Iris pigment epithelial cell (primary cell): ENCODE measurements around the gene TBC1D32.
"Not testable (repeated sequence)": the region's sequence is repeated elsewhere in the genome, so short reads cannot be mapped to it uniquely, and the experiment has no call there.

ENCODE experiments used
- DNase-seq: peaks from one replicate; pipeline ENCODE4 v3.0.0-alpha.2; 2011; ENCODE audit warnings: low read depth

TBC1D32 gene

DNA sequence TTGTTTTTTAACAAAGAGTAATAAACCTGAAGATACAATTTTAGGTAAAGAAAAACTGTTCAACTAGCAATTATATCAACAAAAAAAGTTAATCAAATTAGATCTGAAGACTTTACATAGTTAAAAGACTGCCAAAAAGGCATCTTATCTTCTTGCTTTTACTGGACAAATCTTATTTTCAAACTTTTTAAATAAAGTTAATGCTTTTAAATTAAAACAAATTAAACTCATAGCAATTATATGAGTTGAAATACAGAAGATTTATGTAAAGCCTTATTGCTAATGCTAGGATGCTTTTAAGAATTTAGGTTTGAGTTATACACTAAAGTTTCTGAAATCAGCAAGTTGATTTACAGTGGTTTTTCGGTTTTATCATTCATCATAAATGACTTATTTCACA is 227.3 kb downstream of the TBC1D32 start:
- no peak for DNase-seq

DNA sequence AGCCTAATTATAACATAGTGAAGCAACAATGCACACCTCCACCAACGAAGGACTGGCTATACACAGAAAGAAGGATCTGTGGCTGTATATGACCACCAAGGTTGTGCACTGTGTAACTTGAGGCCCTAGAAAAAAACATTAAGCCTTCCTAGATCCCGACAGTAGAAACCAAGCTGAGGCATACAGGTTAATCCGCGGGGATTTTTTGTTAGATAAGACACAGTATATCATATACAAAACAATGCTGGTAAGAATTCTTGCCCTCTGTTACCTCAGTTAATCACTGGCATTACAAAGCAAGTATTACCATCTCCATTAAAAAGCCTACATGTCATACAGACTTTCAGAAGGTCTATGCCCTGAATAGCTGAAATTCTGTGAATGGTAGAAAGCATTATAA is 228.8 kb downstream of the TBC1D32 start:
- DNase-seq = peak; percentile 8

DNA sequence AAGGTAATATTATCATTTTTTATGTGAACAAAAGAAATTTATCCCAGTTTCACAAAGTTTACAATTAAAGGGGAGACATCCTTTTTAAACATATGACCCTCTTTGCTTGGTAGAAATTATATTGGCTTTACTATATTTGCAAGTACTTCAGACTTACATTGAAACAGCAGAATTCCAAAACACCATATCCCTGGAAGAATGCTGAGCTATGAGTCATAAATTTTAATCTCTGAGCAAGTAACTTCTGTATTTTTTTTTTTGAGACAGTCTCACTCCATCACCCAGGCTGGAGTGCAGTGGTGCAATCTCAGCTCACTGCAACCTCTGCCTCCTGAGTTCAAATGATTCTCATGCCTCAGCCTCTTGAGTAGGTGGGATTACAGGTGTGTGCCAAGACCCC is 240.4 kb downstream of the TBC1D32 start:
- peak; percentile 68 for DNase-seq

DNA sequence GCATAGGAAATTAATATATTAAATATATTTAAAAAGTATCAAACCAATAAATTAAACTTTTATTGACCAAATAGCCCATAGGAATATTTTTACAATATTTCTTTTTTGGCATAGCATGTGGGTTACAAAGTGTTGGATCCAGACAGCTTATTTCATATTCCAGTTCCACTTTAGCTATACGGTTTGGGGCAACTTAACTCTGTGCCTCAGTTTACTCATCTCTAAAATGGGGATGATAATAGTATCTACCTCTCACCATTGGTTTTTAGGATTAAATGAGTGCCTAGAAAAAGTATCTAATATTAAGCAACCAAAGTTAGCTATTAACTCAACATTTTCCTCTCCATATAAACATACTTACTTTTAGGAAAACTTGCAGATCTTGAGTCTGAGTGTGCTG is 243.8 kb downstream of the TBC1D32 start:
- DNase-seq = no peak

DNA sequence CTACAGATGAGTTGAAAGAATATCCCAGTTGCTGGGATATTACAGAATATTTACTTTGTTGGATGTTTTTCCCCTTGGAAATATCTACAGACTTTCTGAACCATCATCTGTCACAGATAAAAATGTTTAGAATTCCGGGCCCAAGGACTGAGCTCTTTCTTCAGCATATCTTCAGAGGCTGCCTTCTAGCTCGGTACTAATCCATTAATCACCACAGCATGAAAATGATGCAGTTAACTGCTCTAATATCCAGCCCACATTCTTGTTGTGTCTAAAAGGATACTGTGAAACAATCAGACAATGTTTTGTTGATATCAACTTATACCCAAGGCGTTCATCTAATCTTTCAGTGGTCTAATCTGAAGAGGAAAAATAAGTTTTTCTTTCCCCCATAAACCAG is 247.4 kb downstream of the TBC1D32 start:
- no peak for DNase-seq

DNA sequence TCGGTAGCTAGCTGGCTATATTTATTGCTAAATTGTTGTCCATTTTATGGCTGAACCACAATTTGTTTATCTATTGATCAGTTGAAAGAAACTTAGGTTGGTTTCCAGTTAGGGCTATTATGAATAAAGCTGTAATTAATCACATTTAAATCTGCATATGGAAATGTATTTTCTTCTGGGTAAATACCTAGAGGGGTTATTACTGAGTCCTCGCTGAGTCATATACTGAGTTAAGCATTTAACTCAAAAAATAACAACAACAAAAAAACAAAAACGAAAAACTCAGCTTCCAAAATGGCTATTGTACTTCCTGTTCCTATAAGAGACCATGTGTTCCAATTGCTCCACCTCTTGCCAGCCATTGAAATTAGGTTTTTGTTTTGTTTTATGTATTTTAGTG is 258.2 kb downstream of the TBC1D32 start:
- no peak for DNase-seq

DNA sequence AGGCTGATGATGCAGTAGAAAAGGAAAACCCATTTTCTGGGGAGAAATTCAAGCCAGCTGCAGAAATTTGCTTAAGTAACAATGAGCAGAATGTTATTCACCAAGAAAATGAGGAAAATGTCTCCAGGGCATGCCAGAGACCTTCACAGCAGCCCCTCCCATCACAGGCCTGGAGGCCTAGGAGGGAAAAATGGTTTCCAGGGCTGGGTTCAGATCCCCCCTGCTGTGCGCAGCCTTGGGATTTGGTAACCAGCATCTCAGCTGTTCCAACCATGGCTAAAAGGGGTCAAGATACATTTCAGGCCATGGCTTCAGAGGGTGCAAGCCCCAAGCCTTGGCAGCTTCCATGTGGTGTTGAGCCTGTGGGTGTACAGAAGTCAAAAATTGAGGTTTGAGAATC is 265.5 kb downstream of the TBC1D32 start:
- DNase-seq = not testable (repeated sequence)

DNA sequence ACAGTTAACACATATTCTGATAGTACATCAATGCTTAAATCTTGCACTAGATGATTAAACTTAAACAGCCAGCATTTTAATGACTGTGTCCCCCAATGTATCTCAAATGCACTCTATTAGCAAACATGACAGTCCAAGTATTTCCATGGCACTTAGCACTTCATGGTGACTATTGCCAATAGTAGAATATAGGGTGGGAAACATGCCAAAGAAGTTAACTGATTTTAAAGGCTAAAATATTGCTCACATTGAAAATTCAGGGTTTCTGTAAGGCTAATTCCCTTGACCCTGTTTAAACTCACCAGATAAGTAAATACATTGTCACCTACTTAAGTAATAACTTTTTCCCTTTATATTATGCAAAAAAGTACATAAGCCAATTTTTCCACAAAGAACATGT is 266.9 kb downstream of the TBC1D32 start:
- DNase-seq = no peak

DNA sequence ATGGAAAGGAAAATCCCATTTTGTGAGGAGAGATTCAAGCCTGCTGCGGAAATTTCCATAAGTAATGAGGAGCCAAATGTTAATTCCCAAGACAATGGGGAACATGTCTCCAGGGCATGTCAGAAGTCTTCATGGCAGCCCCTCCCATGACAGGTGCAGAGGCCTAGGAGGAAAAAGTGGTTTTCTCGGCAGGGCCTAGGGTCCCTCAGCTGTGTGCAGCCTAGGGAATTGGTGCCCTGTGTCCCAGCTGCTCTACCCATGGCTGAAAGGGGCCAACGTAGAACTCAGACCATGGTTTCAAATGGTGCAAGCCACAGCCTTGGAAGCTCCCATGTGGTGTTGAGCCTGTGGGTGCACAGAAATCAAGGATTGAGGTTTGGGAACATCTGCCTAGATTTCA is 269.9 kb downstream of the TBC1D32 start:
- DNase-seq = no peak

DNA sequence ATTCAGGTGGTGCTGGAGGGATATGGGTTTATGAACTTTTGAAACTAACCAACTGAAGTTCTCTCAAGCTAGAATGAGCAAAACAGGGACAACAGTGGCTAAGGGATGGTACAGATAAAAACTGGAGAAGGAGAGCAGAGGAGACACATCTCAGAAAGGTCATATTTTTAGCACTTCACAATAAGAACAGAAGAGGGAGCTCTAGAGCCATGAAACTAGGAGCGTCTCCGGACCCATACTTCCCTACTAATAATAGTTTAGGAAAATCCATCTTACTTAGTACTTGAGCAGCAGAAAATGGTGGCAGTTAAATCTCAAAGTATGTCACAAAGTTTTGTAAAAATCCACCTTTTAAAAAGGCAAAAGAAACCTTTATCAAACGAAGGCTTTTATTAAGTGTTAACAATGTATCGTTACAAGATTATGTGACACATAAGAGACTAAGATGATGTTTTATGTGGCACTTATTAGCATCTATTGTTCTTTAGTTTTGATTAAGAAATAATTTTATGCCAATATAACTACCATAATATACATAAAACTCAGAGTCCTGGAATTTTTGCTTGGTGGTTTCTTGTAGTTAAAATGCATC is 278.6 kb downstream of the TBC1D32 start:
- DNase-seq = peak; percentile 45

DNA sequence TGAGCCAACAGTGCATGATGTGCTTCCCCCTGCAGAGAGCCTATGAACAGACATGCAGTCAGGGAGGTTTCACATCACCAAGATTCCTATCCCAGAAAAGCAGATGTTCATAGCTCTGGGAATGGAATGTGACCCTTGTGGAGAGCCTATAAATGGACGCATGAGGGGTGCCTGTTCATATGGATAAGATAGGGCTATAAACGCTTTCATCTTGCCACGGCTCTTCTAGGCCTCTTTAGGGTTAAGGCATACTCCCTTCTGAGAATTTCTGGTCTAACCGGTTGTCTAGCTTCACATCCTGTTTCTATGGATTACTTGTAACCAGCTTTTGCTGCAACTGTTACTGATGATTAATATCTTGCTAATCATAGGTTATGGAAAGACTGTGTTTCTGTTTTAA is 285.7 kb downstream of the TBC1D32 start:
- DNase-seq = not testable (repeated sequence)

DNA sequence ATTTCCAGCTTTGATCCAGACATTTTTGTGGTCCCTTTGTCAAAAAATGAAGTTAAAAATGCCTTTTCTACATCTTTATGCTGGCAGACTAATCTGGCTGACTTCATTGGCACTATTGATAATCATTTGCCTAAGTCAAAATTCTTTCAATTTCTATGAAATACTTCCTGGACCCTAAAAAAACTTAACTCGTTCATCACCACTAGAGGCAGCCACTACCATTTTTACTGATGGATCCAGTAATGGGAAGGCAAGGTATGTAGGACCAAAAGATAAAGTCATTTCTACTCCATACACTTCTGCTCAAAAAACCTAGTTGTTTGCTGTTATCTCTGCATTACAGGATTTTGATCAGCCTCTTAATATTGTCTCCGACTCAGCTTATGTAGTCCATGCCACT is 289.4 kb downstream of the TBC1D32 start:
- DNase-seq = not testable (repeated sequence)

DNA sequence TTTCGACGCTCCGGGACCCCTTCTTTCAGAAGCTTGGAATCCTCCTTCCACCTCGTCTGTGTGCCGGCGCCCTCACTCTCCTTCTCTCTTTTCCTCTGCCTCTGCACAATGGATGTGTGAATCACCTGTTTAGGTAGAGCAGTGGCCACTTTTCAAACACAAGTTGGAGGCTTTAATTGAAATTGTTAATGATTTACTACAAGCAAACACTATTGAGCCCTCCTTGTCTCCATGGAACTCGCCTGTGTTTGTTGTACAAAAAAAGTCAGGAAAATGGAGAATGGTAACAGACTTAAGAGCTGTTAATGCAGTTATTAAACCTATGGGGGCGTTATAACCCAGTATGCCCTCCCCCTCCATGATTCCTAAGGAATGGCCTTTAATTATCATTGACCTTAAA is 290.6 kb downstream of the TBC1D32 start:
- DNase-seq = not testable (repeated sequence)

DNA sequence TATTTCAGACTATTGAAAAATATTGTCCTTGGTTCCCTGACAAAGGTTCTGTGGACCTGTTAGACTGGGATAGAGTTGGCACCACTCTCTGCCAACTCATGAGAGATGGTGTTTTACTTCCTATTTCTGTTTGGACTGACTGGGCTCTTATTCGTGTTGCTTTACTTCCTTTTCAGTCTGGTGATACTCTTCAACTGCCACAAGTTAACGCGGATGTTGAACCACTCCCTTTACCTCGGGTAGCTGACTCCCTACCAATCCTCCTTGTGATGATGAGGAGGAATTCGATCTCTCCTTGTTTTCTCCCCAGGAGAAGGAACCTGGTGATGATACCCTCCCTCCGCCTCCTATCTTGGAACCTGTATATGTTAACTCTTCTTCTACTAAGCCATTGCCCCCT is 291.1 kb downstream of the TBC1D32 start:
- DNase-seq = not testable (repeated sequence)

DNA sequence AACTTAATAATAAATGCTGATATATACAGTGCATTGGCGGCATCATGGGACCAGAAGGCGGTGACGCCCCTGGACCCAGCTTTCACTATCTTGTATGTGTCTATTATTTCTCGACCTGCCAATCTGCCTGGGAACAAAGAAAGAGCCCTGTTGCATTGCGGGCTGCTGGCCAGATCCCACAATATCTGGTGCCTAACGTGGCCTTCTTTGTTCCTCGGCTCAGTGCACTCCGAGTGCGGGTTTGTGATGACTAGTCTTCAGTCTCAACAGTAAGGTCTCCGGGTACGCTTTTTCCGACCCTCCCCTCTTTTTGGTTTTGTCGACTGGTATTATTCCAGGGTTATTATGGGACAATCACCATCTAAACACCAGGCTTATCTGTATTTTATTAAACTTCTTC is 291.5 kb downstream of the TBC1D32 start:
- no peak for DNase-seq

DNA sequence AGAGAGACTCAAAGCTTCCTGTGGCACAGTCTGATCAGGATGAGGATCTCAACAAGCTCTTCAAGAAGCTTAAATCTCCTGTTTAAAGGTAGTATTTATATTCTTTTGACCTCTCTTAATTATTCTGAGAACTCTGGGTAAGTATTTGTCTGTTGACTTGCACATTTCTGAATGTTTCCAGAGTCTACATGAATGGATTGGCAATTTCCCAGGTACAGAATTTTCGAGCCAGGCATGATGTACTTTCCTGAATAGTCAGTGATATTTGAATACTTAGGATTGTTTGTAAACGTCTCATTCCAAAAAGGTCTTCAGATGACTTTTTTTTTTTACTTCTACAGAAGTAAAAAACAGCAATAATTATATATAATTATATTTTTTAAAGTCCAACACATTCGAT is 293.4 kb downstream of the TBC1D32 start:
- DNase-seq = no peak

DNA sequence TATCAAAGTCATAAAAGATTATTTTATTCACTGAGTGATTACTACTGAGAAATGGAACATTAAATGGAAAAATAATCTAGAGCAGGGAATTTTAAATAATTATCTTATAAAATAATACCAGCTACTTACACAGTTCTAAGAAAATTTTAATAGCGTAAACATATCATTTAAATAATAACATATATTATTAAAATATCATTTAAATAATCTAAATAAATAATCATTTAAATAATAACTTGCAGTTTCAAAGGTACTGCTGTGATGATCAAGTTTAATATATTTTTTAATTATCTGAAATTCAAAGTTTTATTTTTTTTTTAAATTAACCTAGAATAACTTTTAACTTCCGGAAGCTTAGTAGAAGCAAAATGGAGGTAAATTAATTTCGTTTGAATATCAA is 301.2 kb downstream of the TBC1D32 start:
- no peak for DNase-seq

DNA sequence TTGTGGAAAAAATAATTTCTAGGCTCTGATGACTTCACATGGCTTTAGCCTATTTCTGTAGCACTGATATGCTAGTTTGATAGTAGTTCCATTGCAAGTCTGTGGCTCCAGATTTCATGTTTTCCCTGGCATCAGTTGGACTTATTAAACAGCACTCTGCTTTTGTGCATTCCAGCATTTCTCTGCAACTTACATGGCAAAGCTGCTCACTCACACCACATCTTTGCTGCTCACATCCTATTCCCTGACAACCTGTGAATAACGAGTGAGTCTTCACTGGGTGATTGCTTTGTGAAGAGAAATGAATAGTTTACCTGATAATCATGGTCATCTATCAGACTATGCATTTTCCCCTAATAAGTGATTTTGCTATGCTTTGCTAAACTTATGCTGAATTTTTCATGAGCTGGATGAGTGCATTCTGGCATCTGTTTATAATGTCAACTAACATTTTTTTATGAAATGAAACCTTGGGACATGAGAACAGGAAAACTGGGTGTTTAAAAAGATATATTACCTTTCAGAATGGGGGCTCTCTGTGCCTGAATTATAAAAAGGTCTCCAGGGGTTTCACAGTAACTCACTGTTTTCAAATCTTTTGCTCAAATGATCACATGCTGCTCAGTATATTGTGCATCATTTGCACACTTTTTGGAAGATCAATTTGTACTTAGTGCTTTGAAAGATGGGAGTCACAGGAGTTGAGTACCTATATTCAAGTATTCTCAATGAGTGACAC is 301.8 kb downstream of the TBC1D32 start:
- DNase-seq = no peak
